Hematopoietic multipotent progenitor cell treated with erythropoietin and hydrocortisone succinate and interleukin-3 and kit ligand, for 15 days (in vitro differentiated cells): ENCODE data around the gene GSTO2.
"Not testable (repeated sequence)": the region's sequence is repeated elsewhere in the genome, so short reads cannot be mapped to it uniquely, and the experiment has no call there.

ENCODE experiments used
- DNase-seq: peaks from one replicate; pipeline ENCODE4 v3.0.0-alpha.2; 2015; ENCODE audit warnings: low spot score

Gene GSTO2

DNA sequence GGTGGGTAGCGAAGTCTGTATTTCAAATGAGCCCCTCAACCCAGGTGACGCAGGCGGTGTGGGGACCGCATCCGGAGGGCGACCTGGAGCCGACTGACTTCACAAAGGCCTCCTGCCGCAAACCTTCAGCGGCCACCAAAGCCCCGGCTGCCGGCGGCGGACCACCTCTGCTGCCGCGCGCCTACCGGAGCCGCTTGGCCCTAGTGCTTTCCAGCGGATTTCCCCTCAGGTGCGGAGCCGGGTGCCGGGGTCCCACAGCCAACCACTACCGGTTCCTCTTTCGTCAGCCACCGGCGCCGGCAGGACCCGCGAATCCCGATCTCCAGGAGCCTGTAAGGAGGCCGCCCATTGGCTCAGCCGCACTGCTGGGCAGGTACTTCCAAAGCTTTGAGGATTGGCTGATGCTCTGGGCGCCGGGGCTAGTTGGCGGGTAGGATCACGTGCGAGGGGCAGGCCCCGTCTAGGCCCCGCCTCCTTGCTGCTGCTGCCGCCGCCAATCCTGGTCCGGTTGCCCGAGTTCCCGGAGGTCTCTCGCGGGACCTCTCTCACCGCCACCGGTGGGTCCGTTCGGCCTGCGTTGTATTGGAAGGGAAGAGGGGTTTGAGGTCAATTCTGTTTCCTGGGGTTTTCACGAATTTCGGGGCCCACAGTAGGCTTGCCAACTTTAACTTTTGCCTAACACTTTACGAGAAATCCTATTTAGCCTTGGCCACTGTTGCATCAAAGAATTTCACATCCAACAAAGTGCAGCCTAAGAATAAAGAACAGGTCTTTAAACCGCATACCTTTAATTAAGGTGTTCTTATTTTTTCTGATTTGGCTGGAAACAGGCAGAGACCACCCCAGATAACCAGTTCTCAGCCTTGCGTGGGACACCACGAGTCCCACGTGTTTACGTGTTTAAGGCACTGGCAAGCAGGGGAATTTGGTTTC lies at the start of gene GSTO2:
GSTO2 (plus strand) TSS at position 472 of the 933 bp plus-strand sequence. CDS start 5,732 bp downstream, outside the sequence.
- peak; percentile 98 for DNase-seq

DNA sequence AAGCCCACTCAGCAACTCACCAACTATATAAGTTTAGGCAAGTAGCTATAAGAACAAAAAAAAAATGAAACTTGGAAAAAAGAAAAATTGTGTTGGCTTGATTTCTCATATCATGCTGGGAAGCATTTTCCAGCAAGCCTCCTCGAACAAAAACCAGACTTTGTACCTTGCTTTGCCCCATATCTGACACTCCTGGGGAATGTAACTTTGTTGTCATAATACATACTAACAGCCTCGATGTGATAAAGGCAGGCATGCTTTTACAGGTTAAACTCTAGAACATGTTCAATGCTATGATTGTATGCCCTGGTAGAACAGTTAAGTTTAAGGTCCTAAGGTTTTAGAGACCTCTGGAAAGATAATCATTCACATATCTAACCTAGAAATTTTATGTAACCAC lies 48.5 kb upstream of the GSTO2 start:
- DNase-seq, result no peak

DNA sequence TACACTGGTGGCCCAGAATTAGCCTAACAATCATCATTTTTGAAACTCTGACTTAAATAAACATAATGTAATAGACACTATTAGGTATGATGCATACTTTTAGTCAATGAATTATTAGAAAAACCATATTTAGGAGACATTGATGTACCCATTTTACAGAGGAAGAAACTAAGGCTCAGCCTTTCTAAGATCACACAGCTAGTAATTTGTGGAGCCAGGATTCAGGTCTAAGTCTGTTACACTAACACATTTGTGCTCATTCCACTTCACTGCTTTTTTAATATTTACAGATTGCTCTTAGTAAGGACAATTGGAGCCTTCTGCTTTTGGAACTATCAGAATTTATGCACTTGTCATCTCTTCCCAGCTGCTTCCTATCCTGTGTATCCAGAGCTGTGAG lies 45.7 kb upstream of the GSTO2 start:
- DNase-seq, result no peak

DNA sequence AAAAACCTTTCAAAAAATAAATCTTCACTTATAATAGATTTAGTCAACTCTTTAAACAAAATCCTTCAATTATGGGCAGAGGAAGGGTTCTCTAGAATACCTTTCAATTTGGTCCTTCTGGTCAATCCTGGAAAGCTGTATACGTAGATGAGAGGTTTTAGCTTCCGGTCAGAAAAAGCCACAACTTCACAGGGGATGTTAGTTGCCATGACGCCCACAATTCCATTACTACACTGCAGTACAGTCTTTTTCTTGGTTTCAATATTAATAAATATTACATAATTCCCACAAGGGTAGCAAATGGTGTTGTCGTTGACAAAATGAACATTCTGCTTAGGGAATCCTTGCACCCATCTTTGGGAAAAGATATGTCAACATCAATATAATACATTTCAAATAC lies 38.5 kb upstream of the GSTO2 start:
- no peak for DNase-seq

DNA sequence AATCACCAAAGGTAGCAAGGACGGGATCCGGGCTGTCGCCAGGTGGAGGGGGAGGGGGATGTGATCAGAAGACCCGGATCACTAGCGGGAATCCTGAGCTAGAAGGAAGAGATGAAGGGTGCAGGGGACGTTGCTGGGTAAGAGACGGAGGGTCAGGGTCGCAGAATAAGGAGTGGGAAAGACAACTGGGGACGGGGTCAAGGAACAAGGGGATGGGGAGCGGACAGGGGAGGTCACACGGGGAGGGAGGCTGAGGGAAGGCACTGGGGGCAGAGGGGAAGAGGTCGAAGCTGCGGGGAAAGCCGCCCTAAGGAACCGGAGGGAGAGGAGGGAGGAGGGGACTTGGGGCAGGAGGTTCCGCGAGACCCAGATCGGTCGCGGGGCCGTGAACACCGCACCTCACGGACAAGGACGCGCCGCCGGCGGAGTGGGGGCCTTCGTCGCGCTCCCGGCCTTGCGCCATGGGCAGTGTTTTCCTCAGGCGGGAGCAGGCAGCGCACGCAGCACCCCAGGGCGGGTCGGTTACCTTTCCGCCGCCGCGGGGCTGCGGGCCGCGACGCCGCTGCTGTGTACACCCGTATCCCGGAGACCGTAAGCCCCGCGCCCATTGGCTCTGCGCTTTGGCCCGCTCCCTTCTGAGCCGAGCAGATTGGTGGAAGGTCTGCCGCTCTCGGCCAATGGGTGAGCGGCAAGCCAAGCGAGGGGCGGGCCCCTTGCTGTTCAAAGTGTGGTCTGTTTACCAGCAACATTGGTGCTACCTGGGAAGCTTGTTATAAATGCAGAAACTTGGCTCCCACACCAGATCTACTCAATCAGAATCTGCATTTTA lies 37.0 kb upstream of the GSTO2 start, which contains the start of gene CFAP43:
CFAP43 (minus strand) TSS at position 581 of the 829 bp plus-strand sequence; CDS start at position 463, 118 bp downstream.
- DNase-seq, result peak; percentile 98

DNA sequence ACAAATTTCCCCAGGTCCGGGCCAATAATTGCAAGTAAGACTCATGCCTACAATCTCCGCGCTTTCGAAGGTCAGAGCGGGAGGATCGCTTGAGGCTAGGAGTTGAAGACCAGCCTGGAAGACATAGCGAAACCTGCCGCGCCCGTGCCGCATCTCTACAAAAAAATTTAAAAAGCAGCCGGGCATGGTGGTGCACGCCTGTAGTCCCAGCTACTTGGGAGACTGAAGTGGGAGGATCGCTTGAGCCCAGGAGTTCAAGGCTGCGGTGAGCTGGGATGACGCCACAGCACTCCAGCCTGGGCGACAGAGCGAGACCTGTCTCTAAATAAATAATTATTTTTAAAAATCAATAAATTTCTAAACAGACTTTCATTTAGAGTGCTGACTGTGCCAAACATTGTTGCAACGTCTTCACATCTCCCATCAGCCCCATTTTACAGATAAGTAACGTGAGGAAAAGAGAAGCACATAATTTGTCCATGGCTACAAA lies 36.3 kb upstream of the GSTO2 start:
- DNase-seq, result no peak

DNA sequence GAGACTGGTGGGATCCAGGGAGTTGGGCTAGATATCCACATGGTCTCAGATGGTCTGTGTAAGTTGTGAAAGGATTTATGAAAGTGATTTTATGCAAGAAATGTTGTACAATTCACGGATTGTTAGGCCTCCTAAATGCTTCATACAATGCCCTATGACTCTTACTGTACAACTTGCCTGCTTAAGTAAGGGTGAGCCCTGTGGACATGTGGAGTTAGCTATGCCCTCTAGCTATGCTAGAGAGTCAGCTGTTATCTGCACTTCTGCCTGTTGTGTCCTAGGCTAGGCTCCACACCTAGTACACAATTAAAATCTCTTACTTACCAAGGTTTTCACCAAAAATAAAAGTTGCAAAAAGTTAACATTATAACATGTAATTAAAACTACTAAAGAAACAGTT lies 35.2 kb upstream of the GSTO2 start:
- no peak for DNase-seq

DNA sequence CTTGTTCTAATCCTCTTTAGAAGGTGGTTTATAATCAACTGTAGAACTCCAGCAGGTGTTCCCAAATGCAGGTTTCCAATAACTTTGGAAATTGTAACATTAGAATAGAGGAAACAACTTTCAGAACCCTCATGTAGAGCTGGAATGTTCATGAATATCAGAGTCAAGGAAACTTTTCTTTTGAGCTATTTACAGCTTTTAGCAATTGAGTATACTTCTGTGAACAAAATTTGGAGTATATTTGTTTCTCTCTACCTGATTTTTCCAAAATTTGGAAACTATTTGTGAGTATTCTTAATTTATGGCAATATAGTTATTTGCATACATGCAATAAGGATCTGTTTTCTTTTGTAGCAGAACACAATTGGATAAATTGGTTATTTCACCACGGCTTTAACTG lies 34.0 kb upstream of the GSTO2 start:
- no peak for DNase-seq

DNA sequence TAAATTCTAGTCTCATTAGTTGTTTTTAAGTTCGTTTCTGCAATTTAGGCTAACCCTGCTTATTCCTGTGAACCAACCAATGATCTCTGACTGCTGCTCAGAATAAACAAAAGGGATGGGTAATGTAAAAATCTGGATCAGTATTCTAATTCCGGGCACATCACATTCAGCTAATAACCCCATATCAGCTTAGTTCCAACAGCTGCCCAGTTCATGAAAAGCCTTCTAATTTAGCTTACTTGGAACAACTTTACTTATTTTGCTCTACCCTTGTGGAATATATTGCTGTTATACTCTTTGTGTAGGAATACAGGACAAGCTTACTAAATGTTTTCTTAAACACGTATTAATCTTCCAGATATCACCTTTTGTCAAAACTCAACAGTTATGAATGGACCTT lies 33.2 kb upstream of the GSTO2 start:
- DNase-seq, result no peak

DNA sequence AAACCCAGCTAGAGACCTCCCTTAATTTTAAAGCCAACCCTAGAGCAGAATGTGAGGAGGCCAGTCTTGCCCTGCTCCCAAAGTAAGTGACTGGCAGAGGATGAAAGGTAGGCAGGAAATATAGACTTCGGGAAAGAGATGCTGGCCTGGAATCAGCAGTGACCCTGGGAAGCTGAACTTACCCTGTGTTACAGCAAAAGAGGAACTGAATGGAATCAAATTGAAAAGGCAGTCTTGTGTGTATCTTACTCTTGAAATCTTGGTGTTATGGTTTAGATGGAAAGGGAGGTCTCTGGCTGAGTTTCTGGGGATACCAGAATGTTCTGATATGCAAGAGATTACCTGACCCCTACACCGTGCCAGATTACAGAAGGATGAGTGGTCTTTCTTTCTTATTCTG lies 28.9 kb upstream of the GSTO2 start:
- DNase-seq, result no peak

DNA sequence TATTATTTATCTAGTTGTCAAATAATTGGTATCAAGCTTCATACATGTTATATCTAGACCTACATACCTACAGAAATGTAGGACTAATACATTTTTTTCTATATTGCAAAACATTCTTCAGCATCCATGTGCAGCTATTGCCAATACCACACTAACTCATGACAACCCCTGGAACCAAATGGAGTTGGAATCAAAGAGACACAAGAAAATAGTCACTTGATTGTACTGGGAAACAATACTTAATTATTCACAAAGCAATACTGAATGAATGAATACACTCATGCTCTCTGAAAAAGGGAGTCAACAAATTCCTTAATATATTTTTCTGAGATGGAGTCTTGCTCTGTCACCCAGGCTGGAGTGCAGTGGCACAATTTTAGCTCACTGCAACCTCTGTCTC lies 26.4 kb upstream of the GSTO2 start:
- no peak for DNase-seq

DNA sequence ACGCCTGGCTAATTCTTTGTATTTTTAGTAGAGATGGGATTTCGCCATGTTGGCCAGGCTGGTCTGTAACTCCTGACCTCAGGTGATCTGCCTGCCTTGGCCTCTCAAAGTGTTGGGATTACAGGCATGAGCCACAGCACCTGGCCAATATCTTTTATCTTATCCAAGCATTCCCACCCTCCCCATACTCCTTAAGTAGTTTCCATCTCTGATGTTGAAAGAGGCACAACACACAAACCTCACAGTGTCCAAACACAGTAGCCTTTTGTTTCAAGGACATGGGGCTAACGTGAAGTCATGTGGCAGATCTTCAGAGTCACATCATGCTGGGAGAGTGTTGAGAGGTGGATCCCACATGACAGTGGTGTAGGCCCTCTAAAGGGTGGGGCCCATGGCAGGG lies 26.0 kb upstream of the GSTO2 start:
- DNase-seq, result not testable (repeated sequence)

DNA sequence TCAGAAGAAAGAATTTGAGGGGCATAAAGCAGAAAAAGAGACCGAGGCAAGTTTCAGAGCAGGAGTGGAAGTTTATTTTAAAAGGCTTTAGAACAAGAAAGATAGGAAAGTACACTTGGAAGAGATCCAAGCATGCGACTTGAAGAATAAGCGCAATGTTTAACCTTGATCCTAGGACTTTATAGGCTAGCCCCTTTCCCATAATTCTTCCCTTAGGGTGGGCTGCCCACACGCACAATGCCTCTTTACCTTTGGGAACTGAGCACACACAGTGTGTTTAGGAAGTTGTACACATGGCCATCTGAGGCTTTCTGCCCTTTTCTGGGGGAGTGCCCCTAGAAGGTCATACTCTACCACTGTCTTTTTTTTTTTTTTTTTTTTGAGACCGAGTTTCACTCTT lies 25.5 kb upstream of the GSTO2 start:
- no peak for DNase-seq

DNA sequence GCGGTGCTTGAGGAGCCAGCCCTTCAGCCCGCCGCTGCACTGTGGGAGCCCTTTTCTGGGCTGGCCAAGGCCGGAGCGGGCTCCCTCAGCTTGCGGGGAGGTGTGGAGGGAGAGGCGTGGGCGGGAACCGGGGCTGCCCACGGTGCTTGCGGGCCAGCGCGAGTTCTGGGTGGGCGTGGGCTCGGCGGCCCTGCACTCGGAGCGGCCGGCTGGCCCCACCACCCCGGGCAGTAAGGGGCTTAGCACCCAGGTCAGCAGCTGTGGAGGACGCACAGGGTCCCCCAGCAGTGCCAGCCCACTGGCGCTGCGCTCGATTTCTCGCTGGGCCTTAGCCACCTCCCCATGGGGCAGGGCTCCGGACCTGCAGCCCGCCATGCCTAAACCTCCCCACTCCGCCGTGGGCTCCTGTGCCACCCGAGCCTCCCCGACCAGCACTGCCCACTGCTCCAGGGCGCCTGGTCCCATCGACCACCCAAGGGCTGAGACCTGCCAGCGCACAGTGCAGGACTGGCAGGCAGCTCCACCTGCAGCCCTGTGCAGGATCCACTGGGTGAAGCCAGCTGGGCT lies 23.8 kb upstream of the GSTO2 start:
- DNase-seq, result no peak

DNA sequence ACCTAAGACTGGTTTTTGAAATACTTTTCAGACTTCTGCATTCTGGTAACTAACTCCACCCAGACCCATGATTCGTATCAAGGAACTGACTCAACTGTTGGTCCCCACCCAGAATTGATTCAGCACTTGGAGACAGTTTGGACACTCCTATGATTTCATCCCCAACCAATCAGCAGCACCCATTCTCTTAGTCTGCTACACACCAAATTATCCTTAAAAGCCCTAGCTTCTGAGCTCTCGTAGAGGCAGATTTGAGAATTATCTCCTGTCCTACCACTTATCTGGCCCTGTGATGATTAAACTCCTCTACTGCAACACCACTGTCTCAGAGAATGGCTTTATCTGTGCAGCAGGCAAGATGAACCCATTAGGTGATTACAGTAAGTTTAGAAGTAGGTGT lies 22.0 kb upstream of the GSTO2 start:
- DNase-seq, result peak; percentile 78

DNA sequence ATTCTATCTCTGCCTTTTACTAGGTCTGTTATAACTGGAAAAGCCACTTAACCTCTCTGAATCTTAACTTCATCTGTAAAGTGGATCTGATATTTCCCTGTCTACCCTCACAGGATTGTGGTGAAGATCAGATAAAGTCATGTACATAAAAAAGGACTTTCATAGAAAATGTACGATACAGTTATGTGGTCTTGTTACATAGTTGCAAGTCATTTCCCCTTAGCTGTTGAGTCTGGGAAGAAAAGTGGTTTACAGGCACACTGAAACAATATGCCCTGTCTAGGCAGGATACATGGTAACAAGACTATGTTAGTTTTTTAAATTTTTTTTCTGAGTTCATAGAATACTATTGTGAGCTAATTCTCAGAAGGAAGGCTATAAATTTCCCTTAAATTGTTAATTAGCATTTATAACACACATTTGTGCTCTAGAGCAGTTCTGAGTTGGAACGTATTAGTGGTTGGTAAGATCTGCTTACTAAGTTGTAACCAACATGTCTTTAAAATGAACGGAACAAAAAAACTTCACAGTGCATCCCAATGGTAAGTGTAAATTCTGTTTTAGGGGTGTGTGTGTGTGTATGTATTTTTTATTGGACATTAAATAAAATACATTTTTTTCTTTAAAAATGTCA lies 21.4 kb upstream of the GSTO2 start:
- DNase-seq, result no peak

DNA sequence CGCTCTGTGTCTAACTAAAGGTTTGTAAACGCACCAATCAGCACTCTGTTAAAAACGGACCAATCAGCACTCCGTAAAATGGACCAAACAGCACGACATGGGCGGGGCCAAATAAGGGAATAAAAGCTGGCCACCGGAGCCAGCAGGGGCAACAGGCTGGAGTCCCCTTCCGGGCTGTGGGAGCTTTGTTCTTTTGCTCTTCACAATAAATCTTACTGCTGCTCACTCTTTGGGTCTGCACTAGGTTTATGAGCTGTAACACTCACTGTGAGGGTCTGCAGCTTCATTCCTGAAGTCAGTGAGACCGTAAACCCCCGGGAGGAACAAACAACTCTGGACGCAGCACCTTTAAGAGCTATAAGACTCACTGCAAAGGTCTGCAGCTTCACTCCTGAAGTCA lies 20.1 kb upstream of the GSTO2 start:
- not testable (repeated sequence) for DNase-seq

DNA sequence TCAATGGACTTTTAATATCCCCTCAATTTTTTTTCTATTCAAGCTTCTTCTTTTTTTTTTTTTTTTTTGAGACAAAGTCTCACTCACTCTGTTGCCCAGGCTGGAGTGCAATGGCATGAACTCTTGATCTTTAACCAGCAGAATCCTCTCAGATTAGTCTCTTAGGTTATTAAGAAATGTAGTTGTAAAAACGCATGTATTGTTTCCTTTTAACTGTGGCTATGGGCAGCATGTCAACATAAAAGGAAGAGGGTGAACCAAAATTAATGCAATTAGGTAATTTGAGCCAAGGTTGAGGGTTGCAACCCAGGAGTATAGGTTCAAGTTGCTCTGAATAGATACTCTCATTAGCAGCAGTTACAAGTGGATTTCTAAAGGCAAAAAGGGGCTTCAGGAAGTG lies 18.6 kb upstream of the GSTO2 start:
- DNase-seq, result no peak

DNA sequence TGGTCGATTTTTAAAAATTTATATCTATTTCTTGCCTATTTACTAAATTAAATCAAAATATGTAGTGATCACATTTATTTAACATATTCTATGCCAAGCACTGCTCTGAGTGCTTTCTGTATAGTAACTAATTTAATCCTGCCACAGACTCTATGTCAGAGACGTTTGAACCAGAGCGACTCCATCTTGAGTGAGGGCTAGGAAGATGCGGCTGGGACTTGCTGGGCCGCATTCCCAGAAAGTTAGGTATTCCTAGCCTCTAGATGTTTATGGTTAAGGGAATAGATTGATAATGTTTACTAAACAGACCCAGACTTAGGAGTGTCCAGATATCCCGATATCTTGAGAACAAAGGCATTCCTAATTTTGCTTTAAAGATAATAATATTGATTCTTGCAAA lies 17.5 kb upstream of the GSTO2 start:
- no peak for DNase-seq

DNA sequence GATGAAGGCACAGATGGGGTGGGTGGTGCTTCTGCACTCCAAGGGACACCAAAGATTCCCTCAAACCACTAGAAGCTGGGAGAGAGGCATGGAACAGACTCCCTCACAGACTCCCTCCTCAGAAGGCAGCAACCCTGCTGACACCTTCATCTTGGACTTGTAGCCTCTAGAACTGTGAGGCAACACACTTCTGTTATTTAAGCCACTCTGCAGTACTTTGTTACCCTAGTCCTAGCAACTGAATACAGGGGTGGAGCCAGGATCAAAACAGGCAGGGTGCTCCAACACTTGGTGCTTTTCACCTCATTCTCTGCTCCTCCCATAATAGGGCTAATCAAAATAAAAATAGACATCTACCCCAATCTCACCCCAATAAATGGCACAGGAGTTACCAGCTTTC lies 16.6 kb upstream of the GSTO2 start:
- DNase-seq, result peak; percentile 39

DNA sequence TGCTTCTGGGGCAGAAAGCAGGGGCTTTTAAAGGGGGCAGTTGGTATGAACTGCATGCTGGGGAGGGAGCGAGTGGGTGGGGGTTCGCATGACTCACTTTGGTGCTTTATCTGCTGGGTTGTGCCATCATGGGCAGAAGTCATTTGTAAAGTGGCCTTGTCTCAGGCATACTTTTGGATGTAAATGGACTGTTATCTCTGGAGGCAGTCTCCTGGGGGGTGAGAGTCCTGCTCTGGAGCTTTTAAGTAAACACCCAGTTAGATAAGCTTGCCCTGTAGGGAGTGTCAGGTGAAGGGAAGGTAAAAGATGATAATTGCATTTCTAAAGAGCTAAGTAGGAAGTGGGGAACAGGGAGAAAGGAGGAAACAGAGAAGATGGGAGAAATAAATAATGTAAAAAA lies 15.9 kb upstream of the GSTO2 start:
- peak; percentile 71 for DNase-seq
